Naive thymus-derived CD4-positive, alpha-beta T cell (primary cell): ENCODE measurements around the gene FMO2. TPM values are rescaled to one million over a fixed set of nuclear protein-coding genes. Genes with fewer than 3 reads are reported as not detected.
"Not testable (repeated sequence)": the region's sequence is repeated elsewhere in the genome, so short reads cannot be mapped to it uniquely, and the experiment has no call there.

Experiments used
- ATAC-seq: fragments of 150-1000 bp; cut with Tn5 transposase; 2 replicates; pipeline ENCODE4 v1.10.0; 2021; ENCODE audit warnings: mild to moderate bottlenecking, moderate library complexity
- CTCF ChIA-PET: fragments of 350-600 bp; sonication (Branson Sonifier 250); formaldehyde crosslinking; loops from one replicate; lab custom pipeline; 2021; ENCODE audit warnings: antibody characterized with exemption; lab: Charles Lee
- POLR2A ChIA-PET: fragments of 350-600 bp; sonication (Branson Sonifier 250); formaldehyde crosslinking; loops from one replicate; lab custom pipeline; 2021; ENCODE audit warnings: antibody characterized with exemption, inconsistent platforms; lab: Charles Lee
- DNase-seq, 9 donors: peaks; one replicate each; pipeline versions ENCODE4 v3.0.0 to v3.0.0-alpha.2; 2020 to 2022; ENCODE audit warnings: mixed read lengths in 1 of 9
- H3K27ac ChIP-seq: one replicate; pipeline ENCODE4 v1.7.0; 2013; ENCODE audit warnings: mild to moderate bottlenecking, low read depth, low read length, moderate library complexity
- H3K27me3 ChIP-seq, 2 donors: one replicate each; pipeline ENCODE4 v1.7.0; 2013; ENCODE audit warnings: low read length in 2 of 2, mild to moderate bottlenecking in 2 of 2, moderate library complexity in 2 of 2; ENCODE audit not compliant: control insufficient read depth in 2 of 2, insufficient read depth in 2 of 2
- H3K36me3 ChIP-seq, 3 experiments: 1 replicate in 2 of 3; 2 replicates in 1 of 3; pipeline ENCODE4 v1.7.0; 2013; ENCODE audit warnings: low read length in 3 of 3, mild to moderate bottlenecking in 3 of 3, moderate library complexity in 1 of 3; ENCODE audit not compliant: insufficient read depth in 3 of 3, control insufficient read depth in 2 of 3
- H3K4me1 ChIP-seq, 2 donors: one replicate each; pipeline ENCODE4 v1.7.0; 2013; ENCODE audit warnings: low read length in 2 of 2, mild to moderate bottlenecking in 2 of 2, moderate library complexity in 1 of 2; ENCODE audit not compliant: control insufficient read depth in 2 of 2, insufficient read depth in 2 of 2
- H3K4me3 ChIP-seq: 2 replicates; pipeline ENCODE4 v1.7.0; 2013; ENCODE audit warnings: mild to moderate bottlenecking, low read length
- H3K9me3 ChIP-seq, 3 experiments: 1 replicate in 2 of 3; 2 replicates in 1 of 3; pipeline ENCODE4 v1.7.0; 2013; ENCODE audit warnings: low read length in 3 of 3; ENCODE audit not compliant: control insufficient read depth in 2 of 3
- H3K27ac Mint-ChIP-seq, 9 donors: one replicate each; pipeline ENCODE4 v1.8.0; 2020 to 2022; ENCODE audit warnings: mixed read lengths in 9 of 9, mild to moderate bottlenecking in 8 of 9, moderate library complexity in 5 of 9, inconsistent platforms in 2 of 9
- H3K27me3 Mint-ChIP-seq, 5 donors: one replicate each; pipeline ENCODE4 v1.8.0; 2021 to 2022; ENCODE audit warnings: mixed read lengths in 5 of 5, mild to moderate bottlenecking in 1 of 5
- H3K36me3 Mint-ChIP-seq, 5 donors: one replicate each; pipeline ENCODE4 v1.8.0; 2020 to 2022; ENCODE audit warnings: mixed read lengths in 5 of 5, mild to moderate bottlenecking in 3 of 5, inconsistent platforms in 1 of 5
- H3K4me1 Mint-ChIP-seq, 7 donors: one replicate each; pipeline ENCODE4 v1.8.0; 2020 to 2022; ENCODE audit warnings: mixed read lengths in 7 of 7, mild to moderate bottlenecking in 3 of 7, inconsistent platforms in 1 of 7
- H3K4me3 Mint-ChIP-seq, 10 donors: one replicate each; pipeline ENCODE4 v1.8.0; 2020 to 2022; ENCODE audit warnings: mild to moderate bottlenecking in 10 of 10, mixed read lengths in 10 of 10, moderate library complexity in 6 of 10, inconsistent platforms in 2 of 10
- H3K9me3 Mint-ChIP-seq, 11 donors: one replicate each; pipeline ENCODE4 v1.8.0; 2020 to 2022; ENCODE audit warnings: mixed read lengths in 11 of 11, mild to moderate bottlenecking in 4 of 11, inconsistent platforms in 1 of 11, moderate library complexity in 1 of 11
- intact Hi-C, 2 donors: fragments of 100-400 bp; cut with micrococcal nuclease; formaldehyde crosslinking; loops; one replicate each; pipeline ENCODE4 v1.15.1; 2023
- polyA plus RNA-seq, 2 donors: library from polyadenylated mRNA; unstranded; fragments of 300-500 nt; fragmentation: Illumina TruSeq; gene quantifications; one replicate each; pipeline ENCODE4 v1.2.3, GENCODE V29; 2021
- total RNA-seq, 6 experiments: library from RNA in 5 of 6; stranded (reverse) in 5 of 6; gene quantifications; 1 replicate in 5 of 6; 2 replicates in 1 of 6; pipeline ENCODE4 v1.2.3 and lab custom pipeline; 2021 to 2026

The FMO2 gene
- total and polyA plus RNA-seq, 7 experiments from 2014 or later: not detected

DNA sequence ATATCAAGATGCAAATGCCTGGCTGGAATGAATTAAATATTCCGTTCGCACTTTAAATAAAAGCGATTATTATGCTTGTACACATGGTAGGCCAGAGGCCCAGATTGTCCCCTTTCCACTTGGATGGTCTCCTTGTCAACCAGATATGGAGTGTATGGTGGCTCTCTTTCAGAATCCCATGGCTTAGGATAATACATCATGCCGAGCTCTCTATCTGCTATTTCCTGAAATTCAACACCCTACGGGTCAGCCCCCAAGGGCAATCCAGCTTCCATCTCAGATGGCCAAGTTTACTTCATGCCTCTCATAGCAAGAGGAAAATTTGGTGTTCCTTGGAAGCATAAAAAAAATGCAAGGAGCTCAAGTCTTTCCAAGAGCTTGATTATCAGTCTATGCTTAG is 37.8 kb downstream of the FMO2 start:
- Mint-ChIP-seq H3K36me3 (no peaks in the 10 kb centered on the region), H3K4me1 (peaks cover 0 to 3% (median 0%) of the 10 kb centered on the region in 7 donors), H3K27me3 (peaks cover 0 to 10% (median 5%) of the 10 kb centered on the region in 5 donors), H3K27ac (no peak overlapping the region), H3K4me3 (no peak overlapping the region), H3K9me3 (peaks cover 0 to 4% (median 0%) of the 10 kb centered on the region in 11 donors)
- Histone ChIP-seq H3K4me3 (no peak overlapping the region), H3K9me3 (no peaks in the 10 kb centered on the region), H3K36me3 (no peaks in the 10 kb centered on the region), H3K27ac (no peak overlapping the region), H3K4me1 (no peaks in the 10 kb centered on the region), H3K27me3 (peaks cover 0 to 3% of the 10 kb centered on the region in 2 donors)
- intact Hi-C loops: loop anchor here in 1 of 2 donors (10.0 kb wide), 1 partner anchor 58 kb away; no protein-coding TSS in a partner anchor
- DNase-seq (no peak), ATAC-seq (no peak)
- ChIA-PET CTCF (no interaction called here), POLR2A (no interaction called here)

DNA sequence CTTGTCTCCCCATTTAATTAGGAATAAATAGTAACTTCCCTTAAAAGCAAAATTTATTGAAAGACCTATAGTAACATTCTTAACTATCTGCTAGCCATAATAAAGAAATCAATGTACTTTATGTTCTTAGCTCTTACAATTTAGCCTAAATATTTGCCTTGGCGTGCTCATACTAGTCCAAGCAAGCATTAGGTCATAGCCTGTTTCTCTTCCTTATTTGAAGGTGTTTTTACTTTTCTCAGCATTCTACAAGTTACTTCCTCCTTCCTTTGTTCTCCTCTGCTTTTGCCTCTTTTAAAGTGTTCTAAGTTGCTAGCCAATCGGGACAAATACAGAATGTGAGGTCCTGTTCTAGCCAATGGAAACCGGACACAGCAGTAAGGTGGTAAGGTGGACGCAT is 39.2 kb downstream of the FMO2 start:
- POLR2A ChIA-PET, H3K27me3 ChIP-seq, H3K9me3 Mint-ChIP-seq, H3K36me3 ChIP-seq, H3K4me3 Mint-ChIP-seq, H3K4me1 Mint-ChIP-seq, H3K4me1 ChIP-seq, H3K27ac ChIP-seq, H3K27ac Mint-ChIP-seq, H3K4me3 ChIP-seq, H3K9me3 ChIP-seq, H3K27me3 Mint-ChIP-seq, CTCF ChIA-PET, DNase-seq, H3K36me3 Mint-ChIP-seq, ATAC-seq: not testable (repeated sequence)
- intact Hi-C loops: loop anchor here in 1 of 2 donors (10.0 kb wide), 1 partner anchor 59 kb away; no protein-coding TSS in a partner anchor

DNA sequence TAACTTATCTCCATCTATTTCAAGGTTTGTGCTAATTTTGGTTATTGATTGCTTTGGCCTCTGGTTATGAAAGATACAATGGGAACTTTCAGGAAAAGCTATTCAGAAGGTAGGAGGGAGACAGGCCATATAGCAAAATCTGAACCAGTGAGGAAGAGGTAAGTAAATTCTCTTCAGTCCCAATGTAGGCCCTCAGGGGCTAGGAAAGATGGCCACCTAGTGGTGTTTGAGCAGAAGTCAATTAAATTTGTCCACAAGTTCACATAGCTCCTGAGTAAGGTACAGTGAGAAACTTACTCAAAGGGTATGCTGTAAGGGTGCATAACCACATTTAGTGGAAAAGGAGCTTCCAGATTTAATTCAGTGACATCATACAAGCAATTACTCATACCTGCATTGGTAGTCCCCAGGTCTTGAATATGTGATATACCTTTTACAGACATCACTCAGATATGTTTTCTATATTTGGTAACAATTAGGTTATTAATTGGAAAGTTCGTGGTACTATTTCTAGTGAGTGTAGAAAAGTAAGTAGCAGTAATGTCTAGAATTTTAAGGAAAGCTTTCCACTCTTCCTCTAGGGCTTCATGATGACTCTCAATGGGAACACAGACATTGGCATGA is 41.8 kb downstream of the FMO2 start:
- no peak overlapping the region for H3K4me3 Mint-ChIP-seq
- peak; percentile 69 for ATAC-seq
- Histone ChIP-seq H3K9me3 (no peaks in the 10 kb centered on the region), H3K27ac (no peak overlapping the region), H3K4me3 (no peak overlapping the region), H3K27me3 (peaks cover 0 to 3% of the 10 kb centered on the region in 2 donors), H3K4me1 (no peaks in the 10 kb centered on the region), H3K36me3 (no peaks in the 10 kb centered on the region)
- CTCF ChIA-PET: no interaction called here
- H3K27me3 Mint-ChIP-seq: peaks cover 0 to 12% (median 4%) of the 10 kb centered on the region in 5 donors
- intact Hi-C loops: loop anchor here in 1 of 2 donors (2.0 to 10.0 kb wide), 2 partner anchors 62 to 1298 kb away; no protein-coding TSS in a partner anchor
- no peaks in the 10 kb centered on the region for H3K9me3 Mint-ChIP-seq
- H3K36me3 Mint-ChIP-seq: no peaks in the 10 kb centered on the region
- H3K27ac Mint-ChIP-seq: no peak overlapping the region
- POLR2A ChIA-PET: no interaction called here
- H3K4me1 Mint-ChIP-seq: peaks cover 0 to 1% (median 0%) of the 10 kb centered on the region in 7 donors
- peak in 2 of 9 donors; percentile 2 to 3 for DNase-seq

DNA sequence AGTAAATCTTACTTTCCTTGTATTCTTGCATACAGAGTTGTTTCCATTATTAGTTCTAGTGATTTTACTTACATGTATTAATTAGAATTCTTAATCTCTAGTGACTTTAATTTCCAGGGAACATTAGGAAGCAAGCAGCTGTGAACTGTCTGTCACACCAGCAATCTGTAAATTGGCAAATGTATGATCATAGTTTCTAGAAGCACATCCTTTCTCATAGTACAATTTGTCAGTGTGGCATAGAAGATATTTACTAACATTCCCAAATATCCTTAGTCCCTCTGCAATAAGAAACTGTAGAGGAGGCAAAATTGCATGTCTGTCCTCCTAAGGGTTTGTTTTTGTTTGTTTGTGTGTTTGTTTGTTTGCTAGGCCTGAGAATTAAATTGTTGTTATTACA is 46.2 kb downstream of the FMO2 start:
- ChIA-PET POLR2A (no interaction called here), CTCF (no interaction called here)
- H3K4me1 ChIP-seq: no peaks in the 10 kb centered on the region
- no peaks in the 10 kb centered on the region for H3K9me3 ChIP-seq
- Mint-ChIP-seq H3K4me3 (no peak overlapping the region), H3K27ac (no peak overlapping the region), H3K27me3 (peaks cover 12 to 25% (median 17%) of the 10 kb centered on the region in 5 donors), H3K36me3 (no peaks in the 10 kb centered on the region), H3K4me1 (no peaks in the 10 kb centered on the region), H3K9me3 (peaks cover 0 to 6% (median 1%) of the 10 kb centered on the region in 11 donors)
- ATAC-seq: no peak
- no peak overlapping the region for H3K27ac ChIP-seq
- intact Hi-C loops: no loop called here
- no peaks in the 10 kb centered on the region for H3K27me3 ChIP-seq
- DNase-seq: no peak
- H3K4me3 ChIP-seq: no peak overlapping the region
- H3K36me3 ChIP-seq: no peaks in the 10 kb centered on the region

DNA sequence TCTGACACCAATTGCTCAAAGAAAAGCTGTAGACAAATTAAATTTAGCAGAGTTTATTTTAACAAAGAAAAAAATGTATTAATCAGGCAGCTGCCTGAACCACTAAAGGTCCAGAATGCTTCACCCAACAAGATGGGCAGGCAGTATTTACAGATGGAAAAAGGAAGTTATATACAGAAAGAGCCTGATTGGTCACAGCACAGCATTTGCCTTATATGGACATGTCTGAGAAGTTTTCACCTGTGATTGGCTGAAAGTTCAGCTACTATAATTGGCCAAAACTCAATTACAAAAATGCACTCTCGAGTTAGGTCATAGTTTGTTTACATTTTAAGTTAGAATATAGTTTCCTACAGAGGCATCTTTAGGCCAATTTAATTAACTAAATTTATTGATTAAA is 48.1 kb downstream of the FMO2 start:
- no peak for DNase-seq
- Mint-ChIP-seq H3K36me3 (no peaks in the 10 kb centered on the region), H3K9me3 (peaks cover 0 to 19% (median 5%) of the 10 kb centered on the region in 11 donors), H3K27ac (no peak overlapping the region), H3K4me3 (no peak overlapping the region), H3K4me1 (no peaks in the 10 kb centered on the region), H3K27me3 (peaks cover 16 to 29% (median 26%) of the 10 kb centered on the region in 5 donors)
- Histone ChIP-seq H3K4me3 (no peak overlapping the region), H3K27ac (no peak overlapping the region), H3K9me3 (no peaks in the 10 kb centered on the region), H3K36me3 (no peaks in the 10 kb centered on the region), H3K4me1 (no peaks in the 10 kb centered on the region), H3K27me3 (no peaks in the 10 kb centered on the region)
- intact Hi-C loops: no loop called here
- ChIA-PET POLR2A (no interaction called here), CTCF (no interaction called here)
- ATAC-seq: no peak

DNA sequence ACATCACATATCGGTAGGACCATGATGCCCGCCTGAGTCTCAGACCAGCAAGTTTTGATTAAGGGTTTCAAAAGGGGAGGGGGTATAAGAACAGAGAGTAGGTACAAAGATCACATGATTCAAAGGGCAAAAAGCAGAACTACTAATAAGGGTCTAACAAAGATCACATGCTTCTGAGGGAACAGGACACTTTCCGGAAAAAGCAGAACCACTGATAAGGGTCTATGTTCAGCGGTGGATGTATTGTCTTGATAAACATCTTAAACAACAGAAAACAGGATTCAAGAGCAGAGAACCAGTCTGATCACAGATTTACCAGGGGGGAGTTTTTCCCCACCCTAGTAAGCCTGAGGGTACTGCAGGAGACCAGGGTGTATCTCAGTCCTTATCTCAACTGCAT is 51.1 kb downstream of the FMO2 start:
- H3K27me3 ChIP-seq, DNase-seq, H3K36me3 ChIP-seq, H3K27ac ChIP-seq, H3K27ac Mint-ChIP-seq, POLR2A ChIA-PET, H3K36me3 Mint-ChIP-seq, ATAC-seq, H3K4me1 ChIP-seq, intact Hi-C loops, H3K4me3 Mint-ChIP-seq, H3K4me1 Mint-ChIP-seq, CTCF ChIA-PET, H3K4me3 ChIP-seq, H3K9me3 ChIP-seq: not testable (repeated sequence)
- H3K27me3 Mint-ChIP-seq: peaks cover 28 to 48% (median 38%) of the 10 kb centered on the region in 5 donors
- peaks cover 5 to 47% (median 14%) of the 10 kb centered on the region in 11 donors for H3K9me3 Mint-ChIP-seq

DNA sequence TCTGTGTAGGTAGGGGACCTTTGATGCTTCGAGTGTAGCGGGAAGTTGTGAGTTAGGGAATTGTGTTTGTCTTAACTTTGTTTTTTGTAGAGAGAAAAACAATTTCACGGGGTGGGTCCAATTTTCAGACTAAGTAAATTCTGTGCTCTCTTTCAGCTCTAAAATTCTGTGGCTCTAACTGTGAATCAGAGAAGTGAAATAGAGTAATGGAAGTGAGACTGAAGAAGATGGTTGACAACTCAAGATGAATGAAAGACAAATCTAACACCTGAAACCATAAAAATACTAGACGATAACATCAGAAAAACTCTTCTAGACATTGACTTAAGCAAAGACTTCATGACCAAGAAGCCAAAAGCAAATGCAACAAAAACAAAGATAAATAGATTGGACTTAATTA is 58.8 kb downstream of the FMO2 start:
- ATAC-seq (no peak), DNase-seq (no peak)
- Histone ChIP-seq H3K27ac (no peak overlapping the region), H3K9me3 (no peaks in the 10 kb centered on the region), H3K4me1 (no peaks in the 10 kb centered on the region), H3K27me3 (peaks cover 0 to 4% of the 10 kb centered on the region in 2 donors), H3K36me3 (no peaks in the 10 kb centered on the region), H3K4me3 (no peak overlapping the region)
- Mint-ChIP-seq H3K27ac (no peak overlapping the region), H3K27me3 (peaks cover 19 to 48% (median 37%) of the 10 kb centered on the region in 5 donors), H3K4me3 (no peak overlapping the region), H3K9me3 (peaks cover 0 to 23% (median 11%) of the 10 kb centered on the region in 11 donors), H3K4me1 (no peaks in the 10 kb centered on the region), H3K36me3 (peaks cover 0 to 5% (median 0%) of the 10 kb centered on the region in 5 donors)
- ChIA-PET POLR2A (no interaction called here), CTCF (no interaction called here)
- intact Hi-C loops: no loop called here
